ENCODE data around the gene PIK3R1. TPM values are rescaled to one million over a fixed set of nuclear protein-coding genes. Genes with fewer than 3 reads are reported as not detected.

PIK3R1 gene
- total RNA-seq, 4 donors from 2014 or later = 86.1 to 107 (median 94.8) TPM

DNA sequence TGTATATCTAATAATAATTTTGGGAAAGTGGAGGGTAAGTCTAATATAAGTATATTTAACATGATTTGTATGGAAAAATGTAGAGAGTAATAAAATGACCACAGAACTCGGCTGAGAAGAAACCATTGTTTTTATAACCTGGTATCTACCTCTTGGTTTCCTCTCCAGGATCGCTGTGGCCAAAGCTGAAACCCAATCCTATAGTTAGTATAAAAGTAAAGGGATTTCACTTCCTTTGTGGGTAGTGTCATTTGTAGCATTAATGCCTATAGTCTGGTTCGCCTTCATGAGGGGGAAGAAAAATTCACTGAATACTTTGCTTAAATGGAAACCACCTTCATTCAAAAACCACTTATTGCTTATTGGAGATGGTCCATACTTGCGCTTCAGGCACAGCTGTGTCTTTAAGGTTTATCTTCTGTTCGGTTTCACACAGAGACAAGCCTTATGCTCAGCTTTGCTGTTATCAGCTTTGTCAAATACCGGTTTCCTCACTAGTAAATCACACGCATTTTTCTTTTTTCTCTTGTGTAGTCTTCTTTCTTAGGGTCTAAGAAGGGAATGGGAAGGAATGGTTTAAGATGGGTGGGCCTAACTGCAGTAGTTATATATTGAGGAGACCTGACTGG is 12.1 kb downstream of the PIK3R1 start:
- H3K36me3 ChIP-seq = peaks cover 0 to 9% of the 10 kb centered on the region in 2 donors
- TF ChIP-seq POLR2A (IDR thresholded peaks at IDR 0.05) (no peak), CTCF (IDR thresholded peaks at IDR 0.05) (no peak)
- H3K4me1 ChIP-seq = peaks cover 29 to 35% of the 10 kb centered on the region in 2 donors

DNA sequence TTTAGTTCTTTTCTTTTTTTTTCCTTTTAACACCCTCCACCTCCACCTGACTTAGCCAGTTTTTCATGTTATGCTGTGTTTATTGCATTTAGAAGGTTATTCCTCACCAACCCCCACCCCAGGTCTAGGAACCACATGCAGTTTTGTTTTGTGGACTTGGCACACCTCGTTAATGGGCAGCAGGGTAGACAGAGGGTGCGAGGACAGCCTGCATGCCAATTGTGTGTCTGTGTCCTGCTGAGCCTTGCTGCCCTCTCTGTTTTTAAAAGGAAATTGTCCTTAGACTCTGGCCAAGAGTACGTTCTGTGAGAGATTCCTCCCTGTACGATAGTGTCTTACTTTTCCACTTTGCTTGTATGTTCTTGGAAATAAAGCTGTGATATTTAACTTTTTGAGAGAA is 13.9 kb downstream of the PIK3R1 start:
- Histone ChIP-seq H3K27ac (no peak overlapping the region), H3K4me1 (peaks cover 23 to 30% of the 10 kb centered on the region in 2 donors), H3K27me3 (no peaks in the 10 kb centered on the region), H3K36me3 (peaks cover 0 to 9% of the 10 kb centered on the region in 2 donors), H3K4me3 (replicated peaks in 1 of 3) (no peak overlapping the region), H3K9me3 (no peaks in the 10 kb centered on the region)
- WGBS, 2 donors = 68 to 69% methylated on average over 4 of the region's 4 CpGs
- no peak for TF ChIP-seq CTCF (IDR thresholded peaks at IDR 0.05)
- no peak for TF ChIP-seq POLR2A (IDR thresholded peaks at IDR 0.05)
- no peak for DNase-seq
- intact Hi-C loops (cut with DNase I) = no loop called here

More for the DNA sequence above, 12.1 kb downstream of the PIK3R1 start:
- H3K9me3 ChIP-seq = no peaks in the 10 kb centered on the region
- no peak overlapping the region for H3K27ac ChIP-seq
- intact Hi-C loops (cut with DNase I) = no loop called here
- H3K27me3 ChIP-seq = no peaks in the 10 kb centered on the region
- H3K4me3 ChIP-seq (replicated peaks in 1 of 3) = no peak overlapping the region
- no peak for DNase-seq
- 88 to 93% methylated on average over 7 of the region's 7 CpGs for WGBS, 2 donors

GRCh38 chr5:68230285-68230684 is 14.7 kb downstream of the PIK3R1 start:
- TF ChIP-seq CTCF (IDR thresholded peaks at IDR 0.05) (no peak), POLR2A (IDR thresholded peaks at IDR 0.05) (no peak)
- Histone ChIP-seq H3K4me1 (peaks cover 14 to 22% of the 10 kb centered on the region in 2 donors), H3K9me3 (no peaks in the 10 kb centered on the region), H3K36me3 (peaks cover 0 to 9% of the 10 kb centered on the region in 2 donors), H3K4me3 (replicated peaks in 1 of 3) (no peak overlapping the region), H3K27me3 (no peaks in the 10 kb centered on the region), H3K27ac (no peak overlapping the region)
- 69 to 73% methylated on average over 1 of the region's 1 CpG for WGBS, 2 donors
- DNase-seq = no peak
- intact Hi-C loops (cut with DNase I) = no loop called here

DNA sequence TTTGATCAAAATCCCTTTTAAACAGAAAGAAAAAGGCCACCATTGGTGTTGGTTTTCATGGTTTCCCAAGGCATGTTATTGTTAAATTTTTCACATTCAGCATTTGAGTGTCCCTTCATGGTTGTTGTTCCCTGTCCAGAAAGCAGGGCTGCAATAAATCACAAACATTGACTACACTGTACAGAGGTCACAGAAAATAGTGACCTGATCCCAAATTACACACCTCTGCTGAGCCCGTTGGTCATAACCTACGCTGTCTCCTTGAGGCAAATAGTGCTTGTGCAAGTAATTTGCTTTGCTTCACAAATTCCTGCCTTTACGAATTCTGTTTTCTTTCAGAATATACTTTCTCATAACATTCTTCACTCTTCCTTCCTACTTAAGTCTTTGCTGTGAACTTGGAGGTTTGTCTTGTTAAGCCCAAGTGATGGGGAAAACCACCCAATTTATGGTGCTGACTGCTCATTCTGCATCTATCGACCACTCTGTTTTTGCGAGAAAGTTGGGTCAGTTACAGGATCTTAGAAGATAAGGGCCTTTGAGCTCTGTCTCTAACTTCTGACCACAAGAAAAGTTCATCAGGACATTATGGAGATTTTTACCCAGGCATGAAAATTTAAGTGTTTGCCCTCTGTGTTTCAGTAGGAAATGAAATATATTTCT is 16.0 kb downstream of the PIK3R1 start:
- Histone ChIP-seq H3K4me3 (replicated peaks in 1 of 3) (no peak overlapping the region), H3K9me3 (no peaks in the 10 kb centered on the region), H3K27ac (no peak overlapping the region), H3K27me3 (no peaks in the 10 kb centered on the region), H3K36me3 (peaks cover 0 to 5% of the 10 kb centered on the region in 2 donors), H3K4me1 (peaks cover 11 to 16% of the 10 kb centered on the region in 2 donors)
- no peak for TF ChIP-seq POLR2A (IDR thresholded peaks at IDR 0.05)
- TF ChIP-seq CTCF (IDR thresholded peaks at IDR 0.05) = no peak
- WGBS, 2 donors = 91 to 92% methylated on average over 5 of the region's 5 CpGs
- DNase-seq = no peak
- intact Hi-C loops (cut with DNase I) = no loop called here

DNA sequence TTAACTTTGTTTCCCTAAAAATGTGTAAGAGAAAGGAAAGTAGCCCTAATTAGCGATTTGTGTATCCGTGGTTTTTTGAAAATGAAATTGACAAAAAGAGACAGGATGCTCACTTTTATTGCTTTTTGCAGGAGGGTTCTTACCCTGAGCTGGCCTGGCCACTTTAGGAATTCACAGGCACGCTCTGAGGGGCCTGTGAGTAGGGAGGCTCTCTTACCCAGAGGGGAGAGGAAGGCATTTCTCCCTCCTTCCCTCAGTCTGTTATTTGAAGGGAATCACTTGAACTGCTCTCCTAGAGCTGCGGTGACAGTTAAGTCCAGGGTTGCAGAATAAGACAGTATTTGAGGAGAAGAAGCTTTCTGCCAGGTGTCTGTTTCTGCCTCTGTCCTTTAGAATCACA is 16.7 kb downstream of the PIK3R1 start:
- no peaks in the 10 kb centered on the region for H3K9me3 ChIP-seq
- 35 to 49% methylated on average over 4 of the region's 4 CpGs for WGBS, 2 donors
- H3K27ac ChIP-seq = no peak overlapping the region
- H3K4me1 ChIP-seq = peaks cover 19 to 21% of the 10 kb centered on the region in 2 donors
- peak; percentile 42 to 51 for DNase-seq
- no peaks in the 10 kb centered on the region for H3K27me3 ChIP-seq
- H3K4me3 ChIP-seq (replicated peaks in 1 of 3) = no peak overlapping the region
- H3K36me3 ChIP-seq = no peaks in the 10 kb centered on the region
- intact Hi-C loops (cut with DNase I) = no loop called here
- TF ChIP-seq POLR2A (IDR thresholded peaks at IDR 0.05) (no peak), CTCF (IDR thresholded peaks at IDR 0.05) (no peak)
